K562 (cell line): Measurements from ENCODE around the gene MED13L. TPM values are rescaled to one million over a fixed set of nuclear protein-coding genes. Genes with fewer than 3 reads are reported as not detected.

ENCODE experiments used
- ATAC-seq: fragments of 200-7000 bp; cut with Tn5 transposase; 3 replicates; pipeline ENCODE4 v1.9.1; 2020; ENCODE audit warnings: moderate library complexity
- BruUV-seq: library from RNA; stranded (reverse); fragments of 400-500 nt; replicated peaks from 2 replicates; lab custom pipeline; 2021; lab: Mats Ljungman, UMichigan
- CTCF ChIA-PET: fragments of 300-600 bp; formaldehyde crosslinking; extraction: SDS; loops from one replicate; lab custom pipeline; 2021; ENCODE audit warnings: low intra/inter-chr PET ratio; lab: Yijun Ruan, JAX
- POLR2A ChIA-PET: fragments of 300-600, 350-650 bp; sonication (Branson Sonifier 250); formaldehyde crosslinking; extraction: SDS; loops from one replicate; lab custom pipeline; 2021; ENCODE audit warnings: antibody characterized with exemption, inconsistent platforms; lab: Yijun Ruan, JAX
- DNase-seq, 4 experiments: peaks; one replicate each; pipeline versions ENCODE4 v3.0.0 to v3.0.0-alpha.2; 2011 to 2018; ENCODE audit warnings: low spot score in 3 of 4, mixed read lengths in 3 of 4; ENCODE audit errors: extremely low read depth in 1 of 4
- FAIRE-seq: peaks from 2 replicates; lab custom pipeline; 2011; peaks lifted over from hg19 to GRCh38; lab: Jason Lieb, UNC
- H2AFZ ChIP-seq: 2 replicates; pipeline ENCODE4 v1.6.0; 2011; ENCODE audit warnings: low read depth, low read length, control low read depth, inconsistent platforms
- H3K27ac ChIP-seq: fragments of 200-600 bp; 3 replicates; pipeline ENCODE4 v1.8.0; 2011; ENCODE audit warnings: low read depth, mild to moderate bottlenecking, control low read depth, inconsistent platforms, low read length, moderate library complexity, mixed read lengths; ENCODE audit errors: extremely low read depth
- H3K27me3 ChIP-seq, 2 experiments: fragments of 300-600 bp in 1 of 2; 2 replicates in 1 of 2; 3 replicates in 1 of 2; pipeline versions ENCODE4 v1.6.0 to v1.8.0; 2011; ENCODE audit warnings: inconsistent platforms in 2 of 2, low read length in 2 of 2, mild to moderate bottlenecking in 1 of 2, mixed read lengths in 1 of 2, moderate library complexity in 1 of 2; ENCODE audit not compliant: control insufficient read depth in 2 of 2, insufficient read depth in 2 of 2
- H3K36me3 ChIP-seq: fragments of 300-600 bp; 3 replicates; pipeline ENCODE4 v1.8.0; 2011; ENCODE audit warnings: mild to moderate bottlenecking, low read length, inconsistent platforms; ENCODE audit not compliant: control insufficient read depth, insufficient read depth
- H3K4me1 ChIP-seq, 2 experiments: fragments of 200-600 bp in 1 of 2; replicated peaks in 1 of 2; 2 replicates in 1 of 2; 3 replicates in 1 of 2; pipeline versions ENCODE4 v1.5.1 to v1.8.0; 2011; ENCODE audit warnings: inconsistent platforms in 2 of 2, low read length in 2 of 2, mild to moderate bottlenecking in 1 of 2, mixed read lengths in 1 of 2, moderate library complexity in 1 of 2; ENCODE audit not compliant: control insufficient read depth in 2 of 2, insufficient read depth in 2 of 2
- H3K4me2 ChIP-seq: 2 replicates; pipeline ENCODE4 v1.6.1; 2011; ENCODE audit warnings: low read length, control low read depth, inconsistent platforms, mixed read lengths; ENCODE audit not compliant: insufficient read depth
- H3K4me3 ChIP-seq: fragments of 200-600 bp; sonication (generic), shearing (Covaris generic); 2 replicates; pipeline ENCODE4 v1.5.1; 2016; ENCODE audit warnings: control low read depth, inconsistent platforms
- H3K79me2 ChIP-seq: fragments of 200-600 bp; 3 replicates; pipeline ENCODE4 v1.8.0; 2011; ENCODE audit warnings: low read length, inconsistent platforms; ENCODE audit not compliant: control insufficient read depth, insufficient read depth
- H3K9ac ChIP-seq, 2 experiments: 2 replicates each; pipeline versions ENCODE4 v1.6.0 to v1.6.1; 2011; ENCODE audit warnings: low read depth in 2 of 2, low read length in 2 of 2, control low read depth in 1 of 2, inconsistent platforms in 1 of 2, mild to moderate bottlenecking in 1 of 2, mixed read lengths in 1 of 2; ENCODE audit not compliant: insufficient read depth in 1 of 2
- H3K9me1 ChIP-seq: one replicate; pipeline ENCODE4 v1.6.0; 2011; ENCODE audit warnings: inconsistent platforms, mild to moderate bottlenecking, low read length, moderate library complexity; ENCODE audit not compliant: control insufficient read depth, insufficient read depth
- H3K9me3 ChIP-seq: replicated peaks from 2 replicates; pipeline ENCODE4 v1.5.1; 2011; ENCODE audit warnings: low read depth, low read length, inconsistent platforms; ENCODE audit not compliant: control insufficient read depth, insufficient read depth
- H4K20me1 ChIP-seq: replicated peaks from 2 replicates; pipeline ENCODE4 v1.6.1; 2011; ENCODE audit warnings: low read length, inconsistent platforms, mixed read lengths; ENCODE audit not compliant: control insufficient read depth, insufficient read depth
- MEIS2 ChIP-seq: fragments of 450-650 bp; IDR thresholded peaks from 2 replicates; pipeline ENCODE4 v1.6.1; 2014; ENCODE audit warnings: mild to moderate bottlenecking; ENCODE audit not compliant: partially characterized antibody
- TSHZ1 ChIP-seq: fragments of 250-450 bp; sonication (Bioruptor Pico); IDR thresholded peaks from 2 replicates; pipeline ENCODE4 v1.4.0; 2020; ENCODE audit warnings: mild to moderate bottlenecking, moderate library complexity
- ZBTB33 ChIP-seq: sonication (generic); formaldehyde crosslinking; IDR thresholded peaks from 2 replicates; pipeline ENCODE4 v1.8.1; 2023; ENCODE audit warnings: mild to moderate bottlenecking, missing genetic modification reagents
- ZBTB40 ChIP-seq, 2 experiments: fragments of 450-650 bp in 1 of 2; sonication (generic) in 1 of 2; formaldehyde crosslinking in 1 of 2; IDR thresholded peaks; 2 replicates each; pipeline versions ENCODE4 v1.7.1 to v1.9.0; 2016 to 2022; ENCODE audit warnings: inconsistent platforms in 1 of 2, mild to moderate bottlenecking in 1 of 2, missing genetic modification reagents in 1 of 2
- WGBS: fragments of 100-300 bp; shearing (Covaris generic); methylation state at CpG from one replicate; pipeline ENCODE4 v1.1.6; 2016; ENCODE audit warnings: low coverage, mixed read lengths; ENCODE audit not compliant: insufficient coverage; ENCODE audit errors: missing lambda C conversion rate; 5-methylcytosine and 5-hydroxymethylcytosine counted together
- in situ Hi-C: fragments of 300-500 bp; cut with MboI; formaldehyde crosslinking; loops from 4 replicates; pipeline ENCODE4 v1.15.0; 2018; ENCODE audit warnings: inconsistent platforms, mixed read lengths
- intact Hi-C: fragments of 100-400 bp; cut with micrococcal nuclease; formaldehyde crosslinking; loops from 2 replicates; pipeline ENCODE4 v1.14.2; 2022
- polyA plus RNA-seq, 8 experiments: library from polyadenylated mRNA; depleted of rRNA in 4 of 8; stranded (reverse) in 5 of 8; unstranded in 3 of 8; fragments of >200 nt; fragmentation: Nextera tagmentation in 2 of 8; fragmentation: Illumina TruSeq in 1 of 8; extraction: Ambion mirVana in 2 of 8; extraction: Trizol in 1 of 8; gene quantifications; 2 replicates each; pipeline versions ENCODE4 v1.2.1 to v1.2.3, GENCODE V29; 2011 to 2014; ENCODE audit warnings: inconsistent platforms in 1 of 8, missing spikeins in 1 of 8
- total RNA-seq, 7 experiments: library from RNA; depleted of rRNA in 6 of 7; stranded (reverse); fragments of >200 nt in 6 of 7; fragmentation: Illumina TruSeq in 2 of 7; extraction: Trizol in 2 of 7; gene quantifications; 2 replicates each; pipeline versions ENCODE4 v1.2.1 to v1.2.3, GENCODE V29; 2011 to 2021; ENCODE audit warnings: low replicate concordance in 1 of 7

MED13L gene
- total and polyA plus RNA-seq, 9 of the 15 experiments (the other 6 are each of a cell fraction or from before 2014, with no cell fraction given), result 13.4 to 90.3 (median 36.9) TPM

GRCh38 chr12:115934877-115935276, 342.6 kb downstream of the MED13L start:
- no TSS peak for BruUV-seq
- no peak for FAIRE-seq
- Histone ChIP-seq H3K27ac (no peak overlapping the region), H2AFZ (no peak overlapping the region), H3K4me2 (no peak overlapping the region), H3K9me3 (no peaks in the 10 kb centered on the region), H3K4me1 (no peaks in the 10 kb centered on the region), H3K79me2 (no peaks in the 10 kb centered on the region), H3K27me3 (peaks cover 0 to under 1% of the 10 kb centered on the region in 2 experiments; a peak in 1 of 5 replicates), H4K20me1 (no peaks in the 10 kb centered on the region), H3K4me3 (no peak overlapping the region), H3K9ac (no peak overlapping the region), H3K9me1 (no peaks in the 10 kb centered on the region), H3K36me3 (no peaks in the 10 kb centered on the region)
- POLR2A ChIA-PET, result interaction anchor here (0.7 kb wide), 1 partner anchor 710 kb away, joined by 4 read pairs; no protein-coding TSS in a partner anchor
- ATAC-seq, result no peak
- in situ Hi-C loops (loop anchor here (25.0 kb wide), 1 partner anchor 1948 kb away; no protein-coding TSS in a partner anchor), intact Hi-C loops (no loop called here)
- TF ChIP-seq TSHZ1 (CRISPR knock-in tag) (no peak), ZBTB40 (IDR thresholded peaks at IDR 0.05) (peak; percentile 92), ZBTB40 (CRISPR knock-in tag; IDR thresholded peaks at IDR 0.05) (peak; percentile 35; the same call in 1 of the 2 replicates), MEIS2 (no peak), ZBTB33 (CRISPR knock-in tag) (no peak)
- CTCF ChIA-PET, result no interaction called here
- DNase-seq, result no peak
- WGBS, result 11% methylated on average over 7 of the region's 7 CpGs
